HEK293 (cell line): ENCODE measurements around the gene TEX28.

ENCODE experiments used
- CTCF ChIA-PET: fragments of 350-600 bp; formaldehyde crosslinking; extraction: SDS; loops from one replicate; lab custom pipeline; 2021; ENCODE audit warnings: antibody characterized with exemption; lab: Yijun Ruan, JAX
- POLR2A ChIA-PET: fragments of 300-600 bp; formaldehyde crosslinking; extraction: SDS; loops from one replicate; lab custom pipeline; 2020; ENCODE audit warnings: antibody characterized with exemption, inconsistent platforms; lab: Yijun Ruan, JAX
- H3K27ac ChIP-seq: fragments of 200-500 bp; sonication (Bioruptor generic); 2 replicates; pipeline ENCODE4 v1.5.1; 2014; ENCODE audit warnings: low read depth, low read length, control low read depth, inconsistent platforms; ENCODE audit errors: extremely low read depth
- H3K36me3 ChIP-seq, 2 experiments: fragments of 200-500 bp in 1 of 2; sonication (Bioruptor generic) in 1 of 2; 1 replicate in 1 of 2; 2 replicates in 1 of 2; pipeline ENCODE4 v1.5.1; 2014 to 2017; ENCODE audit warnings: inconsistent platforms in 2 of 2, low read length in 2 of 2; ENCODE audit not compliant: control insufficient read depth in 2 of 2, insufficient read depth in 1 of 2
- H3K4me1 ChIP-seq: fragments of 200-500 bp; sonication (Bioruptor generic); 2 replicates; pipeline ENCODE4 v1.5.1; 2014; ENCODE audit warnings: mild to moderate bottlenecking, low read length, inconsistent platforms; ENCODE audit not compliant: control insufficient read depth, insufficient read depth
- H3K4me3 ChIP-seq: 2 replicates; pipeline ENCODE4 v1.5.1; 2011; ENCODE audit warnings: low read depth, mild to moderate bottlenecking, control low read depth, low read length, moderate library complexity
- H3K9me3 ChIP-seq: fragments of 200-500 bp; sonication (Bioruptor generic); 2 replicates; pipeline ENCODE4 v1.5.1; 2014; ENCODE audit warnings: low read depth, low read length, inconsistent platforms; ENCODE audit not compliant: control insufficient read depth, insufficient read depth
- BCL11B ChIP-seq: fragments of 450-650 bp; formaldehyde crosslinking; IDR thresholded peaks from 2 replicates; pipeline ENCODE4 v1.5.1; 2016; ENCODE audit warnings: low read depth, missing biosample characterization, missing genetic modification characterization
- EGR2 ChIP-seq: fragments of 450-650 bp; formaldehyde crosslinking; IDR thresholded peaks from 2 replicates; pipeline ENCODE4 v1.5.1; 2016; ENCODE audit warnings: low read depth, missing biosample characterization, missing genetic modification characterization
- FEZF1 ChIP-seq: fragments of 450-650 bp; formaldehyde crosslinking; IDR thresholded peaks from 2 replicates; pipeline ENCODE4 v1.5.1; 2016; ENCODE audit warnings: missing biosample characterization, missing genetic modification characterization
- GFI1B ChIP-seq: fragments of 450-650 bp; formaldehyde crosslinking; IDR thresholded peaks from 2 replicates; pipeline ENCODE4 v1.5.1; 2016; ENCODE audit warnings: missing biosample characterization, missing genetic modification characterization
- GLI4 ChIP-seq: fragments of 450-650 bp; formaldehyde crosslinking; IDR thresholded peaks from 2 replicates; pipeline ENCODE4 v1.5.1; 2016; ENCODE audit warnings: missing biosample characterization, missing genetic modification characterization
- HOXD13 ChIP-seq: sonication (generic); formaldehyde crosslinking; IDR thresholded peaks from 2 replicates; pipeline ENCODE4 v1.8.0; 2022; ENCODE audit warnings: missing genetic modification reagents, borderline replicate concordance
- SCRT1 ChIP-seq: fragments of 450-650 bp; formaldehyde crosslinking; IDR thresholded peaks from 2 replicates; pipeline ENCODE4 v1.5.1; 2016; ENCODE audit warnings: missing biosample characterization, missing genetic modification characterization, borderline replicate concordance
- SCRT2 ChIP-seq: fragments of 450-650 bp; formaldehyde crosslinking; IDR thresholded peaks from 2 replicates; pipeline ENCODE4 v1.5.1; 2016; ENCODE audit warnings: missing biosample characterization, missing genetic modification characterization
- TCF7L2 ChIP-seq: IDR thresholded peaks from 2 replicates; pipeline ENCODE4 v1.6.1; 2011; ENCODE audit warnings: low read depth, mild to moderate bottlenecking, inconsistent platforms, low read length, moderate library complexity, borderline replicate concordance
- ZNF132 ChIP-seq: fragments of 450-650 bp; formaldehyde crosslinking; IDR thresholded peaks from 2 replicates; pipeline ENCODE4 v1.5.1; 2017; ENCODE audit warnings: missing biosample characterization, missing genetic modification characterization, borderline replicate concordance
- ZNF138 ChIP-seq: fragments of 450-650 bp; formaldehyde crosslinking; IDR thresholded peaks from 2 replicates; pipeline ENCODE4 v1.5.1; 2016; ENCODE audit warnings: missing biosample characterization, missing genetic modification characterization, borderline replicate concordance
- ZNF174 ChIP-seq: fragments of 450-650 bp; formaldehyde crosslinking; IDR thresholded peaks from 2 replicates; pipeline ENCODE4 v1.5.0; 2017; ENCODE audit warnings: missing biosample characterization, mild to moderate bottlenecking, missing genetic modification characterization
- ZNF19 ChIP-seq: fragments of 450-650 bp; formaldehyde crosslinking; IDR thresholded peaks from 2 replicates; pipeline ENCODE4; 2016; ENCODE audit warnings: missing biosample characterization, missing genetic modification characterization, low read depth
- ZNF211 ChIP-seq: fragments of 450-650 bp; formaldehyde crosslinking; IDR thresholded peaks from 2 replicates; pipeline ENCODE4 v1.5.1; 2016; ENCODE audit warnings: low read depth, missing biosample characterization, missing genetic modification characterization
- ZNF350 ChIP-seq: fragments of 450-650 bp; formaldehyde crosslinking; IDR thresholded peaks from 2 replicates; pipeline ENCODE4 v1.5.0; 2017; ENCODE audit warnings: missing biosample characterization, mild to moderate bottlenecking, missing genetic modification characterization
- ZNF391 ChIP-seq: fragments of 450-650 bp; formaldehyde crosslinking; IDR thresholded peaks from 2 replicates; pipeline ENCODE4 v1.5.1; 2016; ENCODE audit warnings: low read depth, missing biosample characterization, missing genetic modification characterization, borderline replicate concordance
- ZNF423 ChIP-seq: fragments of 450-650 bp; formaldehyde crosslinking; IDR thresholded peaks from 2 replicates; pipeline ENCODE4 v1.5.1; 2016; ENCODE audit warnings: missing biosample characterization, missing genetic modification characterization
- ZNF529 ChIP-seq: fragments of 450-650 bp; formaldehyde crosslinking; IDR thresholded peaks from 2 replicates; pipeline ENCODE4 v1.5.1; 2017; ENCODE audit warnings: missing genetic modification characterization, missing biosample characterization; ENCODE audit not compliant: insufficient replicate concordance
- ZNF544 ChIP-seq: fragments of 450-650 bp; formaldehyde crosslinking; IDR thresholded peaks from 2 replicates; pipeline ENCODE4 v1.5.0; 2017; ENCODE audit warnings: missing biosample characterization, missing genetic modification characterization
- ZNF560 ChIP-seq: fragments of 450-650 bp; formaldehyde crosslinking; IDR thresholded peaks from 2 replicates; pipeline ENCODE4 v1.5.1; 2017; ENCODE audit warnings: missing biosample characterization, missing genetic modification characterization, borderline replicate concordance
- ZNF654 ChIP-seq: fragments of 450-650 bp; formaldehyde crosslinking; IDR thresholded peaks from 2 replicates; pipeline ENCODE4 v1.5.1; 2016; ENCODE audit warnings: low read depth, missing biosample characterization, missing genetic modification characterization
- ZSCAN23 ChIP-seq: fragments of 450-650 bp; formaldehyde crosslinking; IDR thresholded peaks from 2 replicates; pipeline ENCODE4 v1.5.1; 2016; ENCODE audit warnings: missing biosample characterization, missing genetic modification characterization
- TF ChIP-seq, protein P1 (sequence below): fragments of 450-650 bp; formaldehyde crosslinking; IDR thresholded peaks from 2 replicates; pipeline ENCODE4 v1.5.1; 2016; ENCODE audit warnings: missing biosample characterization, missing genetic modification characterization
- TF ChIP-seq, protein P2 (sequence below): fragments of 450-650 bp; formaldehyde crosslinking; IDR thresholded peaks from 2 replicates; pipeline ENCODE4 v1.5.1; 2016; ENCODE audit warnings: missing biosample characterization, missing genetic modification characterization
- TF ChIP-seq, protein P3 (sequence below): fragments of 450-650 bp; formaldehyde crosslinking; IDR thresholded peaks from 2 replicates; pipeline ENCODE4 v1.5.1; 2017; ENCODE audit warnings: missing biosample characterization, missing genetic modification characterization
- TF ChIP-seq, protein P4 (sequence below): fragments of 450-650 bp; formaldehyde crosslinking; IDR thresholded peaks from 2 replicates; pipeline ENCODE4 v1.5.1; 2016; ENCODE audit warnings: missing biosample characterization, missing genetic modification characterization

The TEX28 gene

DNA sequence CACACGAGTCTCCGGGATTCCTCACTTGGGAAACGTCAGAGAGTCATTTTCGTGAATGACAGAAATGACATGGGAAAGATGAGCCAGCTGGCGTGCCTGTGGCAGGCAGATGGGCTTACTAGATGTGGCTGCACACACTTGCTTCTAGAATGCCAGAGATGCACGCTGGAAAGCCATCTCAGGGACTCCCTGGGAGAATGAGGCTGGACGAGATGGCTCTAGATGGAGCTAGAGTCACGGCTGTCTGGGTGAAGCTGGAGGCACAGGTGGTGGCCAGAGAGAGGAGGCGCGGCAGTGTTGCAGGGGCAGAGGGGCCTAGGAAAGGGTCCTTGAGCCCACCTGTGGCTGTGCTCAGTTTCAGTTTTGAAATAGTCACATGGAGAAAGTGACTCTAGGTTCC is 26.7 kb upstream of the TEX28 start:
- ChIA-PET CTCF (interaction anchor here (0.6 to 2.8 kb wide), 4 partner anchors 13 to 437 kb away, joined by 3 to 17 read pairs (median 4); no protein-coding TSS in a partner anchor), POLR2A (interaction anchor here (1.0 kb wide), 1 partner anchor 49 kb away, joined by 5 read pairs; no protein-coding TSS in a partner anchor)
- no peak for TF ChIP-seq TCF7L2
- TF ChIP-seq ZNF391 (tag by site-specific recombination) = no peak
- TF ChIP-seq, protein P1, sequence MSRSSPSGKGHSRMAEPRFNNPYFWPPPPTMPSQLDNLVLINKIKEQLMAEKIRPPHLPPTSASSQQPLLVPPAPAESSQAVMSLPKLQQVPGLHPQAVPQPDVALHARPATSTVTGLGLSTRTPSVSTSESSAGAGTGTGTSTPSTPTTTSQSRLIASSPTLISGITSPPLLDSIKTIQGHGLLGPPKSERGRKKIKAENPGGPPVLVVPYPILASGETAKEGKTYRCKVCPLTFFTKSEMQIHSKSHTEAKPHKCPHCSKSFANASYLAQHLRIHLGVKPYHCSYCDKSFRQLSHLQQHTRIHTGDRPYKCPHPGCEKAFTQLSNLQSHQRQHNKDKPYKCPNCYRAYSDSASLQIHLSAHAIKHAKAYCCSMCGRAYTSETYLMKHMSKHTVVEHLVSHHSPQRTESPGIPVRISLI (tag by site-specific recombination) = no peak
- TF ChIP-seq ZNF138 (tag by site-specific recombination) = no peak
- TF ChIP-seq ZNF654 = peak; percentile 20; the same call in 1 of the 2 replicates
- TF ChIP-seq, protein P2, sequence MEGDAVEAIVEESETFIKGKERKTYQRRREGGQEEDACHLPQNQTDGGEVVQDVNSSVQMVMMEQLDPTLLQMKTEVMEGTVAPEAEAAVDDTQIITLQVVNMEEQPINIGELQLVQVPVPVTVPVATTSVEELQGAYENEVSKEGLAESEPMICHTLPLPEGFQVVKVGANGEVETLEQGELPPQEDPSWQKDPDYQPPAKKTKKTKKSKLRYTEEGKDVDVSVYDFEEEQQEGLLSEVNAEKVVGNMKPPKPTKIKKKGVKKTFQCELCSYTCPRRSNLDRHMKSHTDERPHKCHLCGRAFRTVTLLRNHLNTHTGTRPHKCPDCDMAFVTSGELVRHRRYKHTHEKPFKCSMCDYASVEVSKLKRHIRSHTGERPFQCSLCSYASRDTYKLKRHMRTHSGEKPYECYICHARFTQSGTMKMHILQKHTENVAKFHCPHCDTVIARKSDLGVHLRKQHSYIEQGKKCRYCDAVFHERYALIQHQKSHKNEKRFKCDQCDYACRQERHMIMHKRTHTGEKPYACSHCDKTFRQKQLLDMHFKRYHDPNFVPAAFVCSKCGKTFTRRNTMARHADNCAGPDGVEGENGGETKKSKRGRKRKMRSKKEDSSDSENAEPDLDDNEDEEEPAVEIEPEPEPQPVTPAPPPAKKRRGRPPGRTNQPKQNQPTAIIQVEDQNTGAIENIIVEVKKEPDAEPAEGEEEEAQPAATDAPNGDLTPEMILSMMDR = peak; percentile 77
- TF ChIP-seq ZNF423 (tag by site-specific recombination) = no peak
- TF ChIP-seq ZNF132 (tag by site-specific recombination) = no peak
- peak; percentile 65 for TF ChIP-seq SCRT2 (tag by site-specific recombination)
- peak; percentile 85 for TF ChIP-seq SCRT1 (tag by site-specific recombination)
- TF ChIP-seq GLI4 (tag by site-specific recombination) = no peak
- TF ChIP-seq ZNF529 (tag by site-specific recombination) = no peak
- TF ChIP-seq, protein P3, sequence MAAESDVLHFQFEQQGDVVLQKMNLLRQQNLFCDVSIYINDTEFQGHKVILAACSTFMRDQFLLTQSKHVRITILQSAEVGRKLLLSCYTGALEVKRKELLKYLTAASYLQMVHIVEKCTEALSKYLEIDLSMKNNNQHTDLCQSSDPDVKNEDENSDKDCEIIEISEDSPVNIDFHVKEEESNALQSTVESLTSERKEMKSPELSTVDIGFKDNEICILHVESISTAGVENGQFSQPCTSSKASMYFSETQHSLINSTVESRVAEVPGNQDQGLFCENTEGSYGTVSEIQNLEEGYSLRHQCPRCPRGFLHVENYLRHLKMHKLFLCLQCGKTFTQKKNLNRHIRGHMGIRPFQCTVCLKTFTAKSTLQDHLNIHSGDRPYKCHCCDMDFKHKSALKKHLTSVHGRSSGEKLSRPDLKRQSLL (tag by site-specific recombination) = peak; percentile 80
- Histone ChIP-seq H3K4me1 (peaks cover 18% of the 10 kb centered on the region), H3K9me3 (no peaks in the 10 kb centered on the region), H3K27ac (no peak overlapping the region), H3K36me3 (no peaks in the 10 kb centered on the region), H3K4me3 (no peak overlapping the region)

DNA sequence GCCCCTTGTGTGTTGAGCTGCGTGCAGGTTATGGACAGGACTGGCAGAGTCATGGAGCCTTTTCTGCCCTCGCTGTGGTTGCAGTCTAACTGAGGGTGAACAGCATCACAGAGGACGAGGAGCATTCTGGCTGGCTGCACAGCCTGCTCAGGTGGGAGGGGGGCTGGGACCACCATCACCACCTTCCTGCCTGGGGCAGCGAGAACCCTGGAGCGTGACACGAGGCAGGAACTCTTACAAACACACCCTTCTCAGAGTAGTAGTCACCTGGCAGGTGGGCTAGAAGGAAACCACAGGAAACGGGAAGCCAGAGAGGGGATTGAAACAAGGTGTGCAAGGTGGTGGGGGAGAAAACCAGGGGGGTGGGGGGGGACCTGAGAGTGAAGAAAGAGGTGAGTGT is 26.2 kb upstream of the TEX28 start:
- TF ChIP-seq ZSCAN23 (tag by site-specific recombination) (no peak), ZNF211 (no peak), EGR2 (tag by site-specific recombination) (no peak), ZNF391 (tag by site-specific recombination) (no peak), BCL11B (no peak), GFI1B (tag by site-specific recombination) (no peak), ZNF138 (tag by site-specific recombination) (no peak), ZNF174 (no peak), ZNF544 (tag by site-specific recombination) (no peak), FEZF1 (no peak), SCRT1 (tag by site-specific recombination) (no peak), HOXD13 (CRISPR knock-in tag) (no peak), ZNF19 (tag by site-specific recombination) (no peak), ZNF350 (tag by site-specific recombination) (no peak), ZNF132 (tag by site-specific recombination) (no peak), ZNF560 (no peak)
- TF ChIP-seq, protein P4, sequence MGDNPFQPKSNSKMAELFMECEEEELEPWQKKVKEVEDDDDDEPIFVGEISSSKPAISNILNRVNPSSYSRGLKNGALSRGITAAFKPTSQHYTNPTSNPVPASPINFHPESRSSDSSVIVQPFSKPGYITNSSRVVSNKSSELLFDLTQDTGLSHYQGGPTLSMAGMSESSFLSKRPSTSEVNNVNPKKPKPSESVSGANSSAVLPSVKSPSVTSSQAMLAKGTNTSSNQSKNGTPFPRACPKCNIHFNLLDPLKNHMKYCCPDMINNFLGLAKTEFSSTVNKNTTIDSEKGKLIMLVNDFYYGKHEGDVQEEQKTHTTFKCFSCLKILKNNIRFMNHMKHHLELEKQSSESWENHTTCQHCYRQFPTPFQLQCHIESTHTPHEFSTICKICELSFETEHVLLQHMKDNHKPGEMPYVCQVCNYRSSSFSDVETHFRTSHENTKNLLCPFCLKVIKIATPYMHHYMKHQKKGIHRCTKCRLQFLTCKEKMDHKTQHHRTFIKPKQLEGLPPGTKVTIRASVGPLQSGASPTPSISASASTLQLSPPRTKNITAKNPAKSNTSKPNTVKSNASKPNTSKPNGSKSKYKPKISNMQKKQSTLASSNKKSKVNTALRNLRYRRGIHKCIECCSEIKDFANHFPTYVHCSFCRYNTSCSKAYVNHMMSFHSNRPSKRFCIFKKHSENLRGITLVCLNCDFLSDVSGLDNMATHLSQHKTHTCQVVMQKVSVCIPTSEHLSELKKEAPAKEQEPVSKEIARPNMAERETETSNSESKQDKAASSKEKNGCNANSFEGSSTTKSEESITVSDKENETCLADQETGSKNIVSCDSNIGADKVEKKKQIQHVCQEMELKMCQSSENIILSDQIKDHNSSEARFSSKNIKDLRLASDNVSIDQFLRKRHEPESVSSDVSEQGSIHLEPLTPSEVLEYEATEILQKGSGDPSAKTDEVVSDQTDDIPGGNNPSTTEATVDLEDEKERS (tag by site-specific recombination) = no peak
- TF ChIP-seq, all 188 proteins: peak for 0
- peaks cover 18% of the 10 kb centered on the region for H3K4me1 ChIP-seq
- no peak overlapping the region for H3K4me3 ChIP-seq
- CTCF ChIA-PET = interaction anchor here (0.6 kb wide), 1 partner anchor 78 kb away, joined by 3 read pairs; no protein-coding TSS in a partner anchor
- H3K27ac ChIP-seq = no peak overlapping the region
- no peaks in the 10 kb centered on the region for H3K36me3 ChIP-seq
- no peaks in the 10 kb centered on the region for H3K9me3 ChIP-seq
- POLR2A ChIA-PET = no interaction called here
